Transverse colon (tissue), 3 donors: ENCODE measurements around the gene PLA2G4F.

ENCODE experiments used
- CTCF ChIP-seq, 5 experiments: fragments of 200-600 bp in 3 of 5; fragments of 450-650 bp in 2 of 5; sonication (generic) in 3 of 5; IDR thresholded peaks; 1 replicate in 2 of 5; 2 replicates in 3 of 5; pipeline ENCODE4 v1.5.1; 2016 to 2017; ENCODE audit warnings: antibody characterized with exemption in 5 of 5, inconsistent platforms in 3 of 5, mild to moderate bottlenecking in 2 of 5, moderate library complexity in 1 of 5
- POLR2A ChIP-seq: fragments of 450-650 bp; IDR thresholded peaks from one replicate; pipeline ENCODE4 v1.6.1; 2016; ENCODE audit warnings: antibody characterized with exemption, mild to moderate bottlenecking, moderate library complexity

- TF ChIP-seq CTCF (IDR thresholded peaks at IDR 0.05) (no peak), POLR2A (no peak)
Measured at GRCh38 chr15:42184736-42185135, 28.3 kb upstream of the PLA2G4F start.
